Measurements from ENCODE around the gene PARVB.

Gene PARVB

GRCh38 chr22:44046485-44047141 is 22.5 kb downstream of the PARVB start:
- no peak for TF ChIP-seq CTCF (conservative IDR thresholded peaks at IDR 0.05; ENCODE audit: low read depth)
- H3K27ac ChIP-seq: no peak overlapping the region
- no peak for DNase-seq (ENCODE audit: low spot score)
- POLR2A ChIA-PET (ENCODE audit: low non-redundant PET): no interaction called here
- CTCF ChIA-PET: no interaction called here

DNA sequence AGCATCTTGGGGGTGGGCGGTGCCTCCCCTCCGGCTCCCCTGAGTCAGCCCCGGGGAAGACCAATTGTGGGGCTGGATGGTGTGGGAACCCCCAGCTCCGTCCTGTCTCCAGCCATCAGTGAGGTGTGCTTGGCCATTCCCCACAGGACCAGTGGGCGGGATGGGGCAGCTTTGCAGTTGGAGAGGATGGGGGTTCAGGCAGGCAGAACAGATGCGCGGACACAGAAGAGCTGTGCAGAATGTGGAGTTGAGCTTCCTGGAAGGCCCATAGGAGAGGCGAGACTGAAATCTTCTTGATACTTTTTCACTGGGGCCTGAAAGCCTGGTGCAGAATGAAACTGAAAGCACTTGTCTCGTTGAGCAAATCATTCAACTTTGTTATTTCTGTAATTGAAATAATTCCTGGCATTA is 23.8 kb downstream of the PARVB start:
- TF ChIP-seq CTCF (conservative IDR thresholded peaks at IDR 0.05; ENCODE audit: low read depth): no peak
- H3K27ac ChIP-seq: no peak overlapping the region
- ChIA-PET POLR2A (ENCODE audit: low non-redundant PET) (interaction anchor here (0.5 kb wide), 1 partner anchor 9 kb away, joined by 9 read pairs; no protein-coding TSS in a partner anchor), CTCF (no interaction called here)
- DNase-seq (ENCODE audit: low spot score): no peak

- TF ChIP-seq CTCF (conservative IDR thresholded peaks at IDR 0.05; ENCODE audit: low read depth): no peak
- ChIA-PET CTCF (interaction anchor here (0.5 kb wide), 1 partner anchor 1019 kb away, joined by 3 read pairs; no protein-coding TSS in a partner anchor), POLR2A (ENCODE audit: low non-redundant PET) (no interaction called here)
- no peak for DNase-seq (ENCODE audit: low spot score)
- no peak overlapping the region for H3K27ac ChIP-seq
Observed at GRCh38 chr22:44049486-44050231, 25.6 kb downstream of the PARVB start.

GRCh38 chr22:44050766-44051355 is 26.8 kb downstream of the PARVB start:
- no peak overlapping the region for H3K27ac ChIP-seq
- CTCF ChIA-PET: no interaction called here
- no peak for DNase-seq (ENCODE audit: low spot score)
- no peak for TF ChIP-seq CTCF (conservative IDR thresholded peaks at IDR 0.05; ENCODE audit: low read depth)
- POLR2A ChIA-PET (ENCODE audit: low non-redundant PET): no interaction called here

- no peak for TF ChIP-seq CTCF (conservative IDR thresholded peaks at IDR 0.05; ENCODE audit: low read depth)
- ChIA-PET CTCF (no interaction called here), POLR2A (ENCODE audit: low non-redundant PET) (no interaction called here)
- H3K27ac ChIP-seq: no peak overlapping the region
- DNase-seq (ENCODE audit: low spot score): no peak
Observed at GRCh38 chr22:44051358-44051757, 27.3 kb downstream of the PARVB start.

- H3K27ac ChIP-seq: no peak overlapping the region
- no peak for TF ChIP-seq CTCF (conservative IDR thresholded peaks at IDR 0.05; ENCODE audit: low read depth)
- ChIA-PET CTCF (no interaction called here), POLR2A (ENCODE audit: low non-redundant PET) (no interaction called here)
- no peak for DNase-seq (ENCODE audit: low spot score)
Observed at GRCh38 chr22:44051961-44052360, 27.9 kb downstream of the PARVB start.
